Tibial nerve (tissue), 4 donors: ENCODE measurements around the gene RCCD1. TPM values are rescaled to one million over a fixed set of nuclear protein-coding genes. Genes with fewer than 3 reads are reported as not detected.

ENCODE experiments used
- DNase-seq, 2 donors: peaks; one replicate each; pipeline ENCODE4 v3.0.0-alpha.2; 2019; ENCODE audit warnings: low spot score in 2 of 2
- H3K27ac ChIP-seq, 4 donors: fragments of 200-600 bp; sonication (generic) in 3 of 4; one replicate each; pipeline ENCODE4 v1.5.1; 2017 to 2019; ENCODE audit warnings: mild to moderate bottlenecking in 1 of 4
- H3K27me3 ChIP-seq, 2 donors: fragments of 200-600 bp; sonication (generic) in 1 of 2; one replicate each; pipeline versions ENCODE4 v1.5.1 to v1.6.0; 2017 to 2019
- H3K36me3 ChIP-seq, 3 donors: fragments of 200-600 bp; sonication (generic); one replicate each; pipeline ENCODE4 v1.5.1; 2018 to 2019
- H3K4me1 ChIP-seq, 4 donors: fragments of 200-600 bp; sonication (generic) in 3 of 4; one replicate each; pipeline ENCODE4 v1.5.1; 2017 to 2019
- H3K4me3 ChIP-seq, 4 donors: fragments of 200-600 bp; sonication (generic) in 3 of 4; one replicate each; pipeline ENCODE4 v1.5.1; 2017 to 2019; ENCODE audit warnings: mild to moderate bottlenecking in 1 of 4, moderate library complexity in 1 of 4
- H3K9me3 ChIP-seq, 4 donors: fragments of 200-600 bp; sonication (generic) in 3 of 4; one replicate each; pipeline ENCODE4 v1.5.1; 2017 to 2019
- CTCF ChIP-seq, 5 experiments: fragments of 200-600 bp in 3 of 5; fragments of 450-650 bp in 2 of 5; sonication (generic) in 3 of 5; IDR thresholded peaks; one replicate each; pipeline ENCODE4 v1.5.1; 2016 to 2019; ENCODE audit warnings: antibody characterized with exemption in 5 of 5, mild to moderate bottlenecking in 3 of 5, moderate library complexity in 2 of 5
- EP300 ChIP-seq, 2 donors: sonication (generic); formaldehyde crosslinking; IDR thresholded peaks; one replicate each; pipeline ENCODE4 v1.6.1; 2017; ENCODE audit warnings: antibody characterized with exemption in 2 of 2, mild to moderate bottlenecking in 1 of 2
- POLR2A ChIP-seq, 2 donors: fragments of 450-650 bp; IDR thresholded peaks; one replicate each; pipeline ENCODE4 v1.6.1; 2017; ENCODE audit warnings: antibody characterized with exemption in 2 of 2, mild to moderate bottlenecking in 2 of 2, moderate library complexity in 2 of 2
- WGBS, 2 donors: methylation state at CpG; one replicate each; pipeline ENCODE4 v1.1.5; 2018; 5-methylcytosine and 5-hydroxymethylcytosine counted together
- total RNA-seq, 4 donors: library from RNA; depleted of rRNA; stranded (reverse); fragments of >200 nt; gene quantifications; one replicate each; pipeline ENCODE4 v1.1.0, GENCODE V29; 2016

Gene RCCD1
- total RNA-seq, 4 donors from 2014 or later = 8.7 to 15.9 (median 12.5) TPM

- 70 to 71% methylated on average over 7 of the region's 7 CpGs for WGBS, 2 donors
- no peak overlapping the region for H3K4me3 ChIP-seq
- no peak for DNase-seq
- TF ChIP-seq POLR2A (IDR thresholded peaks at IDR 0.05) (no peak), CTCF (IDR thresholded peaks at IDR 0.05) (no peak), EP300 (IDR thresholded peaks at IDR 0.05) (no peak)
- no peaks in the 10 kb centered on the region for H3K9me3 ChIP-seq
- peaks cover 19 to 100% (median 41%) of the 10 kb centered on the region in 3 donors for H3K36me3 ChIP-seq
- peak overlapping the region in 2 of 4 donors; percentile 7 to 20 for H3K27ac ChIP-seq
- peaks cover 0 to 4% (median 0%) of the 10 kb centered on the region in 4 donors for H3K4me1 ChIP-seq
- H3K27me3 ChIP-seq = no peaks in the 10 kb centered on the region
Measured at GRCh38 chr15:90915216-90915807, 39.4 kb upstream of the RCCD1 start.

- TF ChIP-seq EP300 (IDR thresholded peaks at IDR 0.05) (no peak), CTCF (IDR thresholded peaks at IDR 0.05) (no peak), POLR2A (IDR thresholded peaks at IDR 0.05) (no peak)
- no peak overlapping the region for H3K4me3 ChIP-seq
- H3K9me3 ChIP-seq = no peaks in the 10 kb centered on the region
Measured at GRCh38 chr15:90915808-90916440, 38.8 kb upstream of the RCCD1 start.

GRCh38 chr15:90916461-90916860, 38.2 kb upstream of the RCCD1 start:
- Histone ChIP-seq H3K27me3 (no peaks in the 10 kb centered on the region), H3K9me3 (no peaks in the 10 kb centered on the region), H3K4me1 (peaks cover 0 to 4% (median 0%) of the 10 kb centered on the region in 4 donors), H3K36me3 (peaks cover 14 to 100% (median 30%) of the 10 kb centered on the region in 3 donors), H3K27ac (peak overlapping the region in 1 of 4 donors; percentile 28), H3K4me3 (no peak overlapping the region)
- WGBS, 2 donors = 84 to 85% methylated on average over 11 of the region's 11 CpGs
- no peak for DNase-seq
- TF ChIP-seq POLR2A (IDR thresholded peaks at IDR 0.05) = no peak
- no peak for TF ChIP-seq CTCF (IDR thresholded peaks at IDR 0.05)
- TF ChIP-seq EP300 (IDR thresholded peaks at IDR 0.05) = no peak

More at GRCh38 chr15:90915808-90916440, 38.8 kb upstream of the RCCD1 start:
- H3K36me3 ChIP-seq = peaks cover 18 to 100% (median 35%) of the 10 kb centered on the region in 3 donors
- no peaks in the 10 kb centered on the region for H3K27me3 ChIP-seq
- H3K4me1 ChIP-seq = peaks cover 0 to 4% (median 0%) of the 10 kb centered on the region in 4 donors
- peak overlapping the region in 1 of 4 donors; percentile 28 for H3K27ac ChIP-seq
- DNase-seq = no peak
- 71 to 73% methylated on average over 18 to 25 of the region's 25 CpGs for WGBS, 2 donors

GRCh38 chr15:90917569-90917968, 37.1 kb upstream of the RCCD1 start:
- TF ChIP-seq POLR2A (IDR thresholded peaks at IDR 0.05) = no peak
- no peak for TF ChIP-seq EP300 (IDR thresholded peaks at IDR 0.05)
- no peaks in the 10 kb centered on the region for H3K27me3 ChIP-seq
- no peak for DNase-seq
- 92 to 96% methylated on average over 12 of the region's 12 CpGs for WGBS, 2 donors
- H3K27ac ChIP-seq = no peak overlapping the region
- H3K9me3 ChIP-seq = no peaks in the 10 kb centered on the region
- peaks cover 0 to 4% (median 0%) of the 10 kb centered on the region in 4 donors for H3K4me1 ChIP-seq
- peaks cover 12 to 93% (median 21%) of the 10 kb centered on the region in 3 donors for H3K36me3 ChIP-seq
- H3K4me3 ChIP-seq = no peak overlapping the region

- no peak for TF ChIP-seq POLR2A (IDR thresholded peaks at IDR 0.05)
- no peak for TF ChIP-seq EP300 (IDR thresholded peaks at IDR 0.05)
- TF ChIP-seq CTCF (IDR thresholded peaks at IDR 0.05) = no peak
- DNase-seq = no peak
- Histone ChIP-seq H3K36me3 (peaks cover 12 to 90% (median 14%) of the 10 kb centered on the region in 3 donors), H3K4me1 (peaks cover 0 to 4% (median 0%) of the 10 kb centered on the region in 4 donors), H3K4me3 (no peak overlapping the region), H3K9me3 (no peaks in the 10 kb centered on the region), H3K27me3 (no peaks in the 10 kb centered on the region), H3K27ac (no peak overlapping the region)
- 94 to 95% methylated on average over 23 of the region's 23 CpGs for WGBS, 2 donors
Measured at GRCh38 chr15:90918034-90918788, 36.5 kb upstream of the RCCD1 start.
